BJ (cell line): ENCODE results near the gene PALLD. TPM values are rescaled to one million over a fixed set of nuclear protein-coding genes. Genes with fewer than 3 reads are reported as not detected.

Experiments used
- CTCF ChIA-PET: fragments of 350-600 bp; formaldehyde crosslinking; extraction: SDS; loops from one replicate; lab custom pipeline; 2021; ENCODE audit warnings: antibody characterized with exemption, inconsistent platforms; lab: Yijun Ruan, JAX
- POLR2A ChIA-PET: fragments of 300-600 bp; sonication (Branson Sonifier 250); formaldehyde crosslinking; extraction: SDS; loops from one replicate; lab custom pipeline; 2021; ENCODE audit warnings: antibody characterized with exemption; lab: Charles Lee
- DNase-seq: peaks from one replicate; pipeline ENCODE4 v3.0.0-alpha.2; 2011; ENCODE audit warnings: low read depth
- H3K27me3 ChIP-seq: 2 replicates; pipeline ENCODE4 v1.6.0; 2011; ENCODE audit warnings: low read length; ENCODE audit not compliant: control insufficient read depth, insufficient read depth
- H3K36me3 ChIP-seq: 2 replicates; pipeline ENCODE4 v1.5.1; 2011; ENCODE audit warnings: low read length; ENCODE audit not compliant: control insufficient read depth, insufficient read depth
- H3K4me3 ChIP-seq: 2 replicates; pipeline ENCODE4 v1.5.1; 2011; ENCODE audit warnings: low read depth, mild to moderate bottlenecking, control low read depth, low read length
- CTCF ChIP-seq: IDR thresholded peaks from 2 replicates; pipeline ENCODE4 v1.5.1; 2011; ENCODE audit warnings: low read depth, mild to moderate bottlenecking, control low read depth, inconsistent platforms, low read length, moderate library complexity; ENCODE audit not compliant: insufficient read depth
- polyA plus RNA-seq: library from polyadenylated mRNA; depleted of rRNA; stranded (reverse); fragments of >200 nt; gene quantifications from 2 replicates; pipeline ENCODE4 v1.2.3, GENCODE V29; 2011

PALLD gene
- polyA plus RNA-seq, 1 experiment = 30.3 TPM

- TF ChIP-seq CTCF = no peak
- DNase-seq = no peak
- Histone ChIP-seq H3K36me3 (no peaks in the 10 kb centered on the region), H3K27me3 (no peaks in the 10 kb centered on the region), H3K4me3 (no peak overlapping the region)
- POLR2A ChIA-PET = interaction anchor here (0.6 to 0.8 kb wide), 2 partner anchors 12 to 30 kb away, joined by 3 read pairs; no protein-coding TSS in a partner anchor
- CTCF ChIA-PET = interaction anchor here (0.6 to 2.3 kb wide), 2 partner anchors 23 to 47 kb away, joined by 3 to 7 read pairs; no protein-coding TSS in a partner anchor
These were observed 65.3 kb downstream of the PALLD start for GRCh38 chr4:168562041-168562571.

GRCh38 chr4:168564023-168564422, 67.2 kb downstream of the PALLD start:
- H3K4me3 ChIP-seq = no peak overlapping the region
- POLR2A ChIA-PET = no interaction called here
- no peak for TF ChIP-seq CTCF
- DNase-seq = no peak
- no peaks in the 10 kb centered on the region for H3K27me3 ChIP-seq
- H3K36me3 ChIP-seq = no peaks in the 10 kb centered on the region
- CTCF ChIA-PET = no interaction called here

- Histone ChIP-seq H3K27me3 (no peaks in the 10 kb centered on the region), H3K4me3 (no peak overlapping the region), H3K36me3 (no peaks in the 10 kb centered on the region)
- ChIA-PET POLR2A (interaction anchor here (0.6 to 0.7 kb wide), 3 partner anchors 14 to 223 kb away, joined by 3 to 4 read pairs (median 4); no protein-coding TSS in a partner anchor), CTCF (interaction anchor here (0.6 kb wide), 1 partner anchor 195 kb away, joined by 3 read pairs; no protein-coding TSS in a partner anchor)
- no peak for TF ChIP-seq CTCF
- no peak for DNase-seq
These were observed 68.3 kb downstream of the PALLD start for GRCh38 chr4:168565130-168565529.

- CTCF ChIA-PET = interaction anchor here (0.6 kb wide), 1 partner anchor 355 kb away, joined by 3 read pairs; no protein-coding TSS in a partner anchor
These were observed 69.9 kb downstream of the PALLD start for GRCh38 chr4:168566726-168567125.

More at GRCh38 chr4:168566726-168567125, 69.9 kb downstream of the PALLD start:
- Histone ChIP-seq H3K27me3 (no peaks in the 10 kb centered on the region), H3K36me3 (no peaks in the 10 kb centered on the region), H3K4me3 (no peak overlapping the region)
- POLR2A ChIA-PET = no interaction called here
- no peak for DNase-seq
- TF ChIP-seq CTCF = no peak
